Smooth muscle cell of the brain vasculature (primary cell): ENCODE measurements around the gene CCDC174.
A peak's percentile ranks its signal among the peaks of the same experiment; 100 is the strongest.

ENCODE experiments used
- DNase-seq: peaks from one replicate; pipeline ENCODE4 v3.0.0-alpha.2; 2012; ENCODE audit warnings: low read depth, low spot score

The CCDC174 gene

GRCh38 chr3:14625443-14625842, 26.1 kb upstream of the CCDC174 start:
- no peak for DNase-seq

DNA sequence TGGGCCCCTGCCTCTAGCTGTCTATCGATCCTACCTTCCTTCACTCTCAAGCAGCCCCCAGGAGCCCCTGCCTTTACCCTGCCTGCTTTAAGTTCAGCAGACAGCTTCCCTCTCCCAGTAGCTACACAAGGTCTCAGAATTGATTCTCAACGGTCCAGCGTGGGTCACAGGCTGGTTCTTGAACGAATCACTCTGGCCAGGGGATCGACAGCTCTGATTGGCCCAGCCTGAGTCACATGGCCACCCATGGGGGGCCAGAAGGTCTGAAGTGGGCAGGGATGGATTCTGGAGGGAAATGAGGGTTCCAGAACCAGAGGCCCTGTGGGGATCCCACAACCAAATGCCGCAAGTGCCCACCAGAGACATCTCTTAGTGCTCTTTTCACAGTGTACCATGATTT, 23.7 kb upstream of the CCDC174 start:
- no peak for DNase-seq

DNA sequence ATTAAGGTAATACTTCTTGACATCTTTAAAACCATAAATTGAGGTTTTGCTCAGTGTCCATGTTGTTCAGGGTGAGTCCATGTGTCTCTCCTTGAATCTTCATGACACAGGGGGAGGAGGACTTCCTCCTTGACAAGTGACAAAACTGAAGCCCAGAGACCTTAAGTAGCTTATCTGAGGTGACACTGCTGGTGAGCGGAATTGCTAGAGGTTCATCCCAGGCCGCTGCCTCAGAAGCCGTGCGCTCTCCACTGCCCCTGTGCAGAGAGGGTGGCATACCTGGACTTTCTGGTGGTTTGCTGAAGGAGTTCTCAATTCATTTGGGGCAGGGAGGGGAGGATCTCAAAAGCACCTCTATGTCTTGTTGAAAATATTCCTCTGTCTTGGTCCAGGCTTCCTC, 23.2 kb upstream of the CCDC174 start:
- no peak for DNase-seq

GRCh38 chr3:14630404-14631100, 21.0 kb upstream of the CCDC174 start:
- DNase-seq, result no peak

DNA sequence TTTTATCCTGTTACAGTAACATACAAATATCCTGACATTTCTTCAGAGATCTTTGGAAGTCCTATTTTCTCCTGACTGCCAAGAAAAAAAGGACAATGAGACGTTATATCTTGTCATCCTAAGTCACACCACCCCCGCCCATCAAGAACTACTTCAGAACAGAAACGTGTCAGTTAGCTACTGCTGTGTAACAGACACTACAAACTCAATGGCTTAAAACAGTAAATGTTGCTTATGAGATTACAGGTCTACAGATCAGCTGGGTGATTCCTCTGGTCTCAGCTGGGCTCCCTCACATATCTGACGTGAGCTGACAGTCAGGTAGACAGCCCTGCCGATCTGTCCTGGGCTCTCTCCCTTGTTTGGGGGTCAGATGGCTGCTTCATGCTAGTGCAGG, 20.5 kb upstream of the CCDC174 start:
- no peak for DNase-seq

GRCh38 chr3:14631687-14632441, 19.7 kb upstream of the CCDC174 start:
- DNase-seq, result no peak

DNA sequence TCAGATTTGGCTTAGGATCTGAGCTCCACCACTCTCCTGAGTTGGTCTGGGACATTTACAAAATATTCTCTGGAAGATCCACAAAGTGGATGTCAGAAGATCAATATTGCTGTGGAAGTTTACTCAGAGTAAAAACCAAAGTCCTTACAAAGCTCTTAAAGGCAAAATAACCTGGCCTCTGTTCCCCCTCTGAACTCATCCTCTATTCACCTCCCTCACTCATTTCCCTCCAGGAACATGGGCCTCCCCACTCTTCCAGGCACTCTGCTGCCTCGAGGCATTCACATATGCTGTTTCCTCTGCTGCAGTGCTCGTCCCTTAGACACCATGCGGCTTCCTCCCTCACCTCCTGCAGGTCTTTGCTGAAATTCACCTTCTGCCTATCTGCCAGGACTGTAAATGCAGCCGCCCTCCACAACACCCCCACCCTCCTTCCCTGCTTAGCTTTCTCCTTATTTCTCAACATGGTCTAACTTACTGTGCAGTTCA, 19.1 kb upstream of the CCDC174 start:
- DNase-seq, result no peak

GRCh38 chr3:14633417-14633816, 18.1 kb upstream of the CCDC174 start:
- DNase-seq, result no peak

DNA sequence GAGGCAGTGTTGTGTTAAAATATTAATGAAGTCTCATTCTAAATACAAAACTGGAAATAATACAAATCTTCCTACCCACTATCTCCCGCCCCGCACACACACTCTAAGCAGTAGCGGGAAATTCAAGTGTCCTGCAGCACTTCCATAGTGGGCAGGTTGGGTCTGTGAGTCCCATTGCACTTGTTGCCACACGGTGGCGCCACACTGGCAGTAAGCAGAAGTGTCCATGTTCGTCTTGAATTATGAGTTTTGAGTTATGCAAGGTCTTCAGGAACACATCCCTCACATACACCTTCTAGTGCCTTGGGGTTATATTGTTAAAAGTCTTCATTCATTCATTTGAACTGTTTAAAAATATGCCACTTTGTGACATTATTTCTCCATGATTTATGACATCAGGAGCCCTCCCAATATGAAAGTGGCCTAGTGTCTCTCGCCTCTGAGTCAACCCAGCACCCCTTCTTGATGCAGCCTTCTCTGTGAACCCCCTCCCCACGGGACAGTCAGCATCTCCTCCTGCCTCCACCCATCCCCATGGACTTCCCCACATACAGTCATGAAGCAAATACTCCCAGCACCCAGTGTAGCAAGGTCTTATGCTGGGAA, 17.6 kb upstream of the CCDC174 start:
- peak; percentile 13 for DNase-seq

GRCh38 chr3:14634763-14635400, 16.7 kb upstream of the CCDC174 start:
- no peak for DNase-seq

- no peak for DNase-seq
These were observed 15.0 kb upstream of the CCDC174 start for GRCh38 chr3:14636496-14637087.

- DNase-seq, result no peak
These were observed 11.4 kb upstream of the CCDC174 start for GRCh38 chr3:14640157-14640562.

DNA sequence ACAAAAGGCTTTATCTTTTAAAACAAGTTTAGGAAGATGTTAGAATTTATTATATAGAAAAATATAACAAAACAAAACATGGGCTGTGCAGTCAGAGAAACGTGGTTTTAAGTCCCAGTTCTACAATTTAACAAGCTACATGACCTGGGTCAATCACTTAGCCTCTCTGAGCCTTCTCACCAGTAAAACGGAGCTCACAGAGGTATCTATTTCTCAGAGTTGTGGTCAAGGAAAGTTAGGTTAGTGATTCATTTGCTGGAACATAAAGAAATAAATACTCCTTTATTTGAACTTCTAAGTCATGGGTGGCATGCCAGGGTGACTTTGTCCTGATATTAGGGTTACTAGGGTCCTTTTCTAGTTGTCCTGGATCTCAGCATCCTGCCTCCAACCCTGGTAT, 10.8 kb upstream of the CCDC174 start:
- DNase-seq, result no peak

- DNase-seq, result no peak
These were observed 10.2 kb upstream of the CCDC174 start for GRCh38 chr3:14641346-14641745.

- DNase-seq, result no peak
These were observed 6.1 kb upstream of the CCDC174 start for GRCh38 chr3:14645453-14645852.

GRCh38 chr3:14646131-14646573, 5.4 kb upstream of the CCDC174 start:
- DNase-seq, result no peak

DNA sequence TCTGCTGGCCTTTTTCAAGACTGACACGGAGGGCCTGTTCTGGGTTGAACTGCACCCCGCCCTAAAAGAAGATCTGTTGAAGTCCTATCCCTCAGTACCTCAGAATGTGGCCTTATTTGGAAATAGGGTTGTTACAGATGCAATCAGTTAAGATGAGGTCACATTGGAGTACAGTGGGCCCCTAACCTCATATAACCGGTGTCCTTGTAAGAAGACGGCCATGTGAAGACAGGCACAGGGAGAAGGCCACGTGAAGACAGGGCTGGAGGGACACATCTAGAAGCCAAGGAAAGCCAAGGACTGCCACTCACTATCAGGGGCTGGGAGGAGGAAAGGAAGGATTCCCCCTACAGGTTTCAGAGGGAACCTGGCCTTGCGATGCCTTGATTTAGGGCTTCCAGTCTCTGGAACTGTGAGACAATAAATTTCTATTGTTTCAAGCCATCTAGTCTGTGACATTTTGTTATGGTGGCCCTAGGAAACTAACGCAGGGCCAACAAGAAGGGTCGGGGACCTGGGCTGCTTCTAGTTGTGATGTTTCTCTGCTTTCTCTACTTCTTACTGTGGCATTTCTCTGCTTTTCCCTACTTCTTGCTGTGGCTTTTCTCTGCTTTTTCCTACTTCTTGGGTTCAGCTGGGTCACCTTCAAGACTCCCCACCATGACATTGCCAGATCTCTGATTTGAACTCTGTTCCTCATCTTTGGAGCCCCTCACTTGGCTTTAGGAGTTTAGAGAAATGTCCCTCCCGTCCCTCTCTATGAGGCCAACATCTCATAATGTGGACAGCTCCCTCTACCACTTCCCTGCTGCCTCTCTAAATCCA, 4.8 kb upstream of the CCDC174 start:
- DNase-seq, result no peak

DNA sequence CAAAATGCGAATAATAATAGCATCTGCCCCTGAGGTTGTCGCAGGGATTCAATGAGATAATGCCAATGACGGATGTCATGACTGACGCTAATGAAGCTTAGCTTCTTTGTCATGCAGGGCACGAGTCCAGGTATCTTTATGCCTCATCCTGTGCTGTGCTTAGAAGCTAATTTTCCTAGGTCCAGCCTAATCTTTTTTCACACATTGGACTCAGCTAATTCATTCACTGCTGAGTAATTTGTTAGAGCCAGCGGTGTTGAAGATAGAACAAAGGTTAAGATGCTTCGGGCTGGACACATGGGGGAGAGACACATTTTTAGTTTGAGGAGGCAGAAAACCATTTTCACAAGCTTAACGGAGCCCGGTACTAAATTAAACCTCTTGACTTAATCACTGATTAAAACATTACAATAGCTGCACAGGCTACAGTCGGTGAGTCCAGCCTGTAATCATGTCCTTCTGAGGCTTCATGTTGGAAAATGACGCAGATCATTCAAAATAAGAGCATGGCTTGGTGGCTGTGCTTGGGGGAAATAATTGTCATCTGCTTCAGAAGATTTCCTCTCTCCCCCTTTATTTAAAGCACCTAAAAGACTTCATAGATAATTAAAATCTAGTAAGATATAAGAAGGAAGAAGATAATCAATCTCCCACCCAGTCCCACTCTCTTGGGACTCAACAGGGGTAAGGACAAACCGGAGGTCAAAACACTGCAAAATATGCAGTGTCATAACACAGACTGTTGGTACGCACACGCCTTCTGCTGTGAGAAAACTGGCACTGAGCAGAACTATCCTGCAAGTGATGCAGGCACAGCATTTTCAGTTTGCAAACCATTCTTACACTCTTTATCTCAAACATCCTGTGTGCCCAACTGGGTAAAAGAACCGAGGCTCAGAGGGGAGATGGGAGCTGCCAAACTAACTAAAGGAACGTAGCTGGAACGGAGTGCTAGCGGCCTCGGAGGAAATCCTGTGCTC, 3.3 kb upstream of the CCDC174 start:
- no peak for DNase-seq

DNA sequence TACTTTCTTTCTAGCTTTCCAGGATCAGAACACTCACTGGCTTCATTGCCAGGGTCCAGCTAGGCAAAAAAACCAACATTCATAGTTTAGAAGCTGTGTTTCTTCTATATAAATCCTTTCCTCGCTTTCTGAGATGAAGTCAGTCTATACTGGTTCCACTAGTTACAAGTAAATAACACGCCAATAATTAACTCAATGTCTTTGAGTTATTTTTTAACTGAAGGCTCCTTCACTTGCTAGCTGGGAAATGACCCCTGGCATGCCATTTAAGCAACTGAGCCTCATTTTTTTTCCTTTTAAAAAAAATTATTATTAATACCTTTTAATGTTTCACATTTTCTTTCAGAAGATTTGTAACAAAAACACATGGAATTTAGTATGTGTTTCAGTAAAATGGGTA, 2.1 kb upstream of the CCDC174 start:
- no peak for DNase-seq

- DNase-seq, result no peak
These were observed 1.4 kb upstream of the CCDC174 start for GRCh38 chr3:14650193-14650592.
